ENCODE results near the gene SERPINF2.

The SERPINF2 gene

DNA sequence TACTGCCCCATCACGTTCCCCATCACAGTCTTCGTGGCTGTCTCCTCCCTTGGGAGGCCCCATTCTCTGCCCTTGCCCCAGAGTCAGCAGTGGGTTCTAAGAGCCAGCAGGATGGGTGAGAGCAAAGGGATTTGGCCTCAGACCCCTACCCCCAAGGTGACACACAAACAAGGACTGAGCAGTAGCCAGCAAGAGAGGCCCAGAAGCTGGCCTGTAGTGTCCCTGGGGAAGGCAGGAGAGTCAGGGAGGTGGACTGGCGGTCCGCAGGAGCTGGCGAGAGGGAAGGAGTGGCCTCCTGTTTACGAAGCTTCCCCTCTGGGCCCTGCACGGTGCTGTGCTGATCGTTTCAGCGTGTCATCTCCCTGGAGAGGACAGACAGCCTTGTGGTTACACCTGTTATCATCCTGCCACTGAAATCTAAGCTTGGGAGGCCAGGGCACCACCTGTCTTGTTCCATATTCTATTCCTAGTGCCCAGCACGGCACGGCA, 9.8 kb upstream of the SERPINF2 start:
- Histone ChIP-seq H3K27me3 (ENCODE audit: insufficient read depth, low read length) (no peaks in the 10 kb centered on the region), H3K4me3 (ENCODE audit: low read depth, low read length, poor library complexity, severe bottlenecking) (peak overlapping the region; percentile 18), H4K20me1 (ENCODE audit: insufficient read depth, low read length) (no peaks in the 10 kb centered on the region), H3K27ac (ENCODE audit: low read depth, low read length, poor library complexity, severe bottlenecking) (peak overlapping the region; percentile 83), H3K9me3 (ENCODE audit: low read length) (no peaks in the 10 kb centered on the region), H3K4me2 (ENCODE audit: low read length) (peak overlapping the region; percentile 37; the same call in 1 of the 2 replicates), H3K79me2 (ENCODE audit: insufficient read depth, low read length) (no peaks in the 10 kb centered on the region), H3K9ac (ENCODE audit: low read length) (peak overlapping the region; percentile 38; the same call in 1 of the 2 replicates), H3K36me3 (ENCODE audit: insufficient read depth, low read length) (peaks cover 19% of the 10 kb centered on the region; the same call in 1 of the 2 replicates), H2AFZ (ENCODE audit: low read length) (no peak overlapping the region), H3K9me2 (ENCODE audit: low read depth, low read length) (no peaks in the 10 kb centered on the region), H3F3A (ENCODE audit: insufficient read depth, low read length) (no peaks in the 10 kb centered on the region), H3K4me1 (ENCODE audit: insufficient read depth, low read length, severe bottlenecking) (peaks cover 75% of the 10 kb centered on the region)
- TF ChIP-seq EZH2 (IDR thresholded peaks at IDR 0.05; ENCODE audit: borderline replicate concordance, low read length), result no peak

DNA sequence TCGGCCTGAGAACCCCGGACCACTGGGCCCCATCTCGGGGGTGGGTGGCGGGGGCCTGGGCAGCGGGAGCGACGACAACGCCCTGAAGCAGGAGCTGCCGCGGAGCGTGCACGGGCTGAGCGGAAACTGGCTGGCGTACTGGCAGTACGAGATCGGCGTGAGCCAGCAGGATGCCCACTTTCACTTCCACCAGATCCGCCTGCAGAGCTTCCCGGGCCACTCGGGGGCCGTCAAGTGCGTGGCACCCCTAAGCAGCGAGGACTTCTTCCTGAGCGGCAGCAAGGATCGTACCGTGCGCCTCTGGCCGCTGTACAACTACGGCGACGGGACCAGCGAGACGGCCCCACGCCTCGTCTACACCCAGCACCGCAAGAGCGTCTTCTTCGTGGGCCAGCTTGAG, 8.9 kb upstream of the SERPINF2 start:
- Histone ChIP-seq H3K9me3 (ENCODE audit: low read length) (no peaks in the 10 kb centered on the region), H3K79me2 (ENCODE audit: insufficient read depth, low read length) (no peaks in the 10 kb centered on the region), H3K4me3 (ENCODE audit: low read depth, low read length, poor library complexity, severe bottlenecking) (peak overlapping the region; percentile 18), H3K9me2 (ENCODE audit: low read depth, low read length) (no peaks in the 10 kb centered on the region), H4K20me1 (ENCODE audit: insufficient read depth, low read length) (no peaks in the 10 kb centered on the region), H3K36me3 (ENCODE audit: insufficient read depth, low read length) (peaks cover 20% of the 10 kb centered on the region; the same call in 1 of the 2 replicates), H3K4me2 (ENCODE audit: low read length) (peak overlapping the region; percentile 37; the same call in 1 of the 2 replicates), H2AFZ (ENCODE audit: low read length) (no peak overlapping the region), H3K4me1 (ENCODE audit: insufficient read depth, low read length, severe bottlenecking) (peaks cover 66% of the 10 kb centered on the region), H3K9ac (ENCODE audit: low read length) (peak overlapping the region; percentile 24; the same call in 1 of the 2 replicates), H3K27me3 (ENCODE audit: insufficient read depth, low read length) (no peaks in the 10 kb centered on the region), H3F3A (ENCODE audit: insufficient read depth, low read length) (no peaks in the 10 kb centered on the region), H3K27ac (ENCODE audit: low read depth, low read length, poor library complexity, severe bottlenecking) (peak overlapping the region; percentile 83)
- TF ChIP-seq EZH2 (IDR thresholded peaks at IDR 0.05; ENCODE audit: borderline replicate concordance, low read length), result no peak
- TF ChIP-seq, protein P1, sequence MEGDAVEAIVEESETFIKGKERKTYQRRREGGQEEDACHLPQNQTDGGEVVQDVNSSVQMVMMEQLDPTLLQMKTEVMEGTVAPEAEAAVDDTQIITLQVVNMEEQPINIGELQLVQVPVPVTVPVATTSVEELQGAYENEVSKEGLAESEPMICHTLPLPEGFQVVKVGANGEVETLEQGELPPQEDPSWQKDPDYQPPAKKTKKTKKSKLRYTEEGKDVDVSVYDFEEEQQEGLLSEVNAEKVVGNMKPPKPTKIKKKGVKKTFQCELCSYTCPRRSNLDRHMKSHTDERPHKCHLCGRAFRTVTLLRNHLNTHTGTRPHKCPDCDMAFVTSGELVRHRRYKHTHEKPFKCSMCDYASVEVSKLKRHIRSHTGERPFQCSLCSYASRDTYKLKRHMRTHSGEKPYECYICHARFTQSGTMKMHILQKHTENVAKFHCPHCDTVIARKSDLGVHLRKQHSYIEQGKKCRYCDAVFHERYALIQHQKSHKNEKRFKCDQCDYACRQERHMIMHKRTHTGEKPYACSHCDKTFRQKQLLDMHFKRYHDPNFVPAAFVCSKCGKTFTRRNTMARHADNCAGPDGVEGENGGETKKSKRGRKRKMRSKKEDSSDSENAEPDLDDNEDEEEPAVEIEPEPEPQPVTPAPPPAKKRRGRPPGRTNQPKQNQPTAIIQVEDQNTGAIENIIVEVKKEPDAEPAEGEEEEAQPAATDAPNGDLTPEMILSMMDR (IDR thresholded peaks at IDR 0.05; ENCODE audit: low read length), result no peak

DNA sequence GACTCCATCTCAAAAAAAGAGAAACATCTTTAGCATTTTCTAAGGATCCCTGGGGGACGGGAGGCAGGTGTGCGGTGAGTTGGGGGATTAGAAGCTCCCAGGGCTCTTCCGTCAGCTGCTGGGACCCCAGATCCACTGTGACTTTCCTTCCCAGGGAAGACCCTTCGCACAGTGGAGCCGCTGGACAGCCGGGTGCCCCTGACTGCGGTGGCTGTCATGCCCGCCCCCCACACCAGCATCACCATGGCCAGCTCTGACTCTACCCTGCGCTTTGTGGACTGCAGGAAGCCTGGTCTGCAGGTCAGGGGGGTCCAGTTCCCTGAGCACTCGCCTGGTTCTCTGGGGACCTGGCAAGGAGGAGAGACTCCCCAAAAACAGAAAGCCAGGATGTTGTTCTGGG, 7.3 kb upstream of the SERPINF2 start:
- Histone ChIP-seq H3K79me2 (ENCODE audit: insufficient read depth, low read length) (no peaks in the 10 kb centered on the region), H3K4me2 (ENCODE audit: low read length) (no peak overlapping the region), H3K9ac (ENCODE audit: low read length) (no peak overlapping the region), H3K9me3 (ENCODE audit: low read length) (no peaks in the 10 kb centered on the region), H3K27me3 (ENCODE audit: insufficient read depth, low read length) (no peaks in the 10 kb centered on the region), H2AFZ (ENCODE audit: low read length) (no peak overlapping the region), H3K4me3 (ENCODE audit: low read depth, low read length, poor library complexity, severe bottlenecking) (no peak overlapping the region), H4K20me1 (ENCODE audit: insufficient read depth, low read length) (no peaks in the 10 kb centered on the region), H3K4me1 (ENCODE audit: insufficient read depth, low read length, severe bottlenecking) (peaks cover 50% of the 10 kb centered on the region), H3K36me3 (ENCODE audit: insufficient read depth, low read length) (peaks cover 20% of the 10 kb centered on the region; the same call in 1 of the 2 replicates), H3K9me2 (ENCODE audit: low read depth, low read length) (no peaks in the 10 kb centered on the region), H3F3A (ENCODE audit: insufficient read depth, low read length) (no peaks in the 10 kb centered on the region), H3K27ac (ENCODE audit: low read depth, low read length, poor library complexity, severe bottlenecking) (no peak overlapping the region)
- TF ChIP-seq, protein P1 (IDR thresholded peaks at IDR 0.05; ENCODE audit: low read length), result no peak

DNA sequence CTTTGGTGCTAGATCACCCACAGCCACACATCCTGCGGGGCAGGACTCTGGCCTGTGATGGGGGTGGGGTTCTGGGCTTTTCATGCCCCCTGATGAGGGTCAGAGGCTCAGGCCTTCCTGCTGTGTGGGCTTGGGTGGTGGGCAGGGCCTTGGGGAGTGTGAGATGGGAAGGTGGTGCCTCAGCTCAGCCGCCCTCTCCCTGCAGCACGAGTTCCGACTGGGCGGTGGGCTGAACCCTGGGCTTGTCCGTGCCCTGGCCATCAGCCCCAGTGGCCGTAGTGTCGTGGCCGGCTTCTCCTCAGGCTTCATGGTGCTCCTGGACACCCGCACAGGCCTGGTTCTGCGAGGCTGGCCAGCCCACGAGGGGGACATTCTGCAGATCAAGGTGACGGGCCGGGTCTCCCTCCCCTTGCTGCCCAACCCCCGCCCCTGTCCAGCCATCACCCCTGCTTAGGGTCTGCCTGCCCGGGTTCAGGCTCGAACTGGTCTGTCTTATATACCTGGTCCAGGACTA, 6.8 kb upstream of the SERPINF2 start:
- Histone ChIP-seq H2AFZ (ENCODE audit: low read length) (no peak overlapping the region), H3K79me2 (ENCODE audit: insufficient read depth, low read length) (no peaks in the 10 kb centered on the region), H3K9me3 (ENCODE audit: low read length) (no peaks in the 10 kb centered on the region), H3K4me3 (ENCODE audit: low read depth, low read length, poor library complexity, severe bottlenecking) (no peak overlapping the region), H4K20me1 (ENCODE audit: insufficient read depth, low read length) (no peaks in the 10 kb centered on the region), H3K27ac (ENCODE audit: low read depth, low read length, poor library complexity, severe bottlenecking) (peak overlapping the region; percentile 30), H3K9ac (ENCODE audit: low read length) (no peak overlapping the region), H3K36me3 (ENCODE audit: insufficient read depth, low read length) (peaks cover 15% of the 10 kb centered on the region; the same call in 1 of the 2 replicates), H3K27me3 (ENCODE audit: insufficient read depth, low read length) (no peaks in the 10 kb centered on the region), H3K4me1 (ENCODE audit: insufficient read depth, low read length, severe bottlenecking) (peaks cover 45% of the 10 kb centered on the region), H3K4me2 (ENCODE audit: low read length) (no peak overlapping the region), H3F3A (ENCODE audit: insufficient read depth, low read length) (no peaks in the 10 kb centered on the region), H3K9me2 (ENCODE audit: low read depth, low read length) (no peaks in the 10 kb centered on the region)
- TF ChIP-seq, protein P1 (IDR thresholded peaks at IDR 0.05; ENCODE audit: low read length), result no peak
- TF ChIP-seq EZH2 (IDR thresholded peaks at IDR 0.05; ENCODE audit: borderline replicate concordance, low read length), result no peak
